Measurements from ENCODE around the gene KY.

The KY gene

GRCh38 chr3:134567605-134568004 is 83.2 kb downstream of the KY start:
- ATAC-seq: no peak

DNA sequence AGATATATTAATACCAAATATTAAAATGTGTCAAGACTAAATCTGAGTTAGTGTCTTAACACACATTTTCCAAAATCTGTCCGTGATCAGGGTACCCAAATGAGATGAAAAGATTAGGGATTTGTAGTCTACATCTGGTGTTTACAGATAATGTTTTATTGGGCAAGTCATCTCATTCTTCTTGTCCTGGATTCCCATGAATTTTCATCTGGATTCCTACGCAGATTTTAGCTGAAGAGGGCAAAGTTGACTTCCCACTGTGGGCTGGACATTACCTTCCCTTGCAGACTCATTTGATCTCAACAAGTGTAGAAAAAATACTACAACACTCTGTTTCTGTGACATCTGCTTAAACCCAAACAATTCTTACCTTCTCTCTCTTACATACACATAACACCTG is 85.8 kb downstream of the KY start:
- ATAC-seq: no peak
- no peak for TF ChIP-seq ZNF8 (CRISPR knock-in tag; IDR thresholded peaks at IDR 0.05)
- TF ChIP-seq, protein P1, sequence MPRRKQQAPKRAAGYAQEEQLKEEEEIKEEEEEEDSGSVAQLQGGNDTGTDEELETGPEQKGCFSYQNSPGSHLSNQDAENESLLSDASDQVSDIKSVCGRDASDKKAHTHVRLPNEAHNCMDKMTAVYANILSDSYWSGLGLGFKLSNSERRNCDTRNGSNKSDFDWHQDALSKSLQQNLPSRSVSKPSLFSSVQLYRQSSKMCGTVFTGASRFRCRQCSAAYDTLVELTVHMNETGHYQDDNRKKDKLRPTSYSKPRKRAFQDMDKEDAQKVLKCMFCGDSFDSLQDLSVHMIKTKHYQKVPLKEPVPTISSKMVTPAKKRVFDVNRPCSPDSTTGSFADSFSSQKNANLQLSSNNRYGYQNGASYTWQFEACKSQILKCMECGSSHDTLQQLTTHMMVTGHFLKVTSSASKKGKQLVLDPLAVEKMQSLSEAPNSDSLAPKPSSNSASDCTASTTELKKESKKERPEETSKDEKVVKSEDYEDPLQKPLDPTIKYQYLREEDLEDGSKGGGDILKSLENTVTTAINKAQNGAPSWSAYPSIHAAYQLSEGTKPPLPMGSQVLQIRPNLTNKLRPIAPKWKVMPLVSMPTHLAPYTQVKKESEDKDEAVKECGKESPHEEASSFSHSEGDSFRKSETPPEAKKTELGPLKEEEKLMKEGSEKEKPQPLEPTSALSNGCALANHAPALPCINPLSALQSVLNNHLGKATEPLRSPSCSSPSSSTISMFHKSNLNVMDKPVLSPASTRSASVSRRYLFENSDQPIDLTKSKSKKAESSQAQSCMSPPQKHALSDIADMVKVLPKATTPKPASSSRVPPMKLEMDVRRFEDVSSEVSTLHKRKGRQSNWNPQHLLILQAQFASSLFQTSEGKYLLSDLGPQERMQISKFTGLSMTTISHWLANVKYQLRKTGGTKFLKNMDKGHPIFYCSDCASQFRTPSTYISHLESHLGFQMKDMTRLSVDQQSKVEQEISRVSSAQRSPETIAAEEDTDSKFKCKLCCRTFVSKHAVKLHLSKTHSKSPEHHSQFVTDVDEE (CRISPR knock-in tag; IDR thresholded peaks at IDR 0.05): no peak
- no peak for TF ChIP-seq GLIS3 (CRISPR knock-in tag; IDR thresholded peaks at IDR 0.05)
- TF ChIP-seq ZNF565 (CRISPR knock-in tag; conservative IDR thresholded peaks at IDR 0.05; ENCODE audit: low read depth): no peak
- TF ChIP-seq ISL1 (CRISPR knock-in tag; IDR thresholded peaks at IDR 0.05): no peak
- TF ChIP-seq ZFP30 (CRISPR knock-in tag; IDR thresholded peaks at IDR 0.05): no peak
- no peak for TF ChIP-seq ESRRG (CRISPR knock-in tag; IDR thresholded peaks at IDR 0.05)
- no peak for TF ChIP-seq ZFP3 (CRISPR knock-in tag; IDR thresholded peaks at IDR 0.05)
- no peak for TF ChIP-seq SNAI2 (CRISPR knock-in tag; IDR thresholded peaks at IDR 0.05)
- TF ChIP-seq ZNF70 (CRISPR knock-in tag; IDR thresholded peaks at IDR 0.05): no peak
- TF ChIP-seq TOX (CRISPR knock-in tag; IDR thresholded peaks at IDR 0.05; ENCODE audit: borderline replicate concordance): no peak
- TF ChIP-seq BACH2 (CRISPR knock-in tag; IDR thresholded peaks at IDR 0.05; ENCODE audit: borderline replicate concordance): no peak

More at GRCh38 chr3:134567605-134568004, 83.2 kb downstream of the KY start:
- TF ChIP-seq, protein P1 (CRISPR knock-in tag; IDR thresholded peaks at IDR 0.05): no peak
- TF ChIP-seq ZFP30 (CRISPR knock-in tag; IDR thresholded peaks at IDR 0.05) (no peak), PPARA (CRISPR knock-in tag; IDR thresholded peaks at IDR 0.05; ENCODE audit: borderline replicate concordance) (no peak), RARB (CRISPR knock-in tag; IDR thresholded peaks at IDR 0.05) (no peak), ZC3H10 (CRISPR knock-in tag; IDR thresholded peaks at IDR 0.05) (no peak), ZNF70 (CRISPR knock-in tag; IDR thresholded peaks at IDR 0.05) (no peak), ARNTL (CRISPR knock-in tag; IDR thresholded peaks at IDR 0.05; ENCODE audit: borderline replicate concordance, low read depth) (no peak), CREB5 (CRISPR knock-in tag; IDR thresholded peaks at IDR 0.05; ENCODE audit: low read depth) (no peak), TOX (CRISPR knock-in tag; IDR thresholded peaks at IDR 0.05; ENCODE audit: borderline replicate concordance) (no peak), POU6F1 (CRISPR knock-in tag; IDR thresholded peaks at IDR 0.05; ENCODE audit: borderline replicate concordance, low read depth) (no peak), ZNF8 (CRISPR knock-in tag; IDR thresholded peaks at IDR 0.05) (no peak)
- TF ChIP-seq, protein P2, sequence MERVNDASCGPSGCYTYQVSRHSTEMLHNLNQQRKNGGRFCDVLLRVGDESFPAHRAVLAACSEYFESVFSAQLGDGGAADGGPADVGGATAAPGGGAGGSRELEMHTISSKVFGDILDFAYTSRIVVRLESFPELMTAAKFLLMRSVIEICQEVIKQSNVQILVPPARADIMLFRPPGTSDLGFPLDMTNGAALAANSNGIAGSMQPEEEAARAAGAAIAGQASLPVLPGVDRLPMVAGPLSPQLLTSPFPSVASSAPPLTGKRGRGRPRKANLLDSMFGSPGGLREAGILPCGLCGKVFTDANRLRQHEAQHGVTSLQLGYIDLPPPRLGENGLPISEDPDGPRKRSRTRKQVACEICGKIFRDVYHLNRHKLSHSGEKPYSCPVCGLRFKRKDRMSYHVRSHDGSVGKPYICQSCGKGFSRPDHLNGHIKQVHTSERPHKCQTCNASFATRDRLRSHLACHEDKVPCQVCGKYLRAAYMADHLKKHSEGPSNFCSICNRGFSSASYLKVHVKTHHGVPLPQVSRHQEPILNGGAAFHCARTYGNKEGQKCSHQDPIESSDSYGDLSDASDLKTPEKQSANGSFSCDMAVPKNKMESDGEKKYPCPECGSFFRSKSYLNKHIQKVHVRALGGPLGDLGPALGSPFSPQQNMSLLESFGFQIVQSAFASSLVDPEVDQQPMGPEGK (CRISPR knock-in tag; IDR thresholded peaks at IDR 0.05; ENCODE audit: borderline replicate concordance): no peak

GRCh38 chr3:134563601-134564000 is 87.2 kb downstream of the KY start:
- no peak for TF ChIP-seq POU6F1 (CRISPR knock-in tag; IDR thresholded peaks at IDR 0.05; ENCODE audit: borderline replicate concordance, low read depth)
- no peak for TF ChIP-seq TCF4 (CRISPR knock-in tag; IDR thresholded peaks at IDR 0.05; ENCODE audit: borderline replicate concordance)
- TF ChIP-seq ZFP30 (CRISPR knock-in tag; IDR thresholded peaks at IDR 0.05): no peak
- no peak for TF ChIP-seq ISL1 (CRISPR knock-in tag; IDR thresholded peaks at IDR 0.05)
- TF ChIP-seq ZFP3 (CRISPR knock-in tag; IDR thresholded peaks at IDR 0.05): no peak
- TF ChIP-seq, protein P2 (CRISPR knock-in tag; IDR thresholded peaks at IDR 0.05; ENCODE audit: borderline replicate concordance): no peak
- TF ChIP-seq SNAI2 (CRISPR knock-in tag; IDR thresholded peaks at IDR 0.05): no peak
- no peak for TF ChIP-seq GLIS3 (CRISPR knock-in tag; IDR thresholded peaks at IDR 0.05)
- TF ChIP-seq OSR1 (CRISPR knock-in tag; IDR thresholded peaks at IDR 0.05): no peak
- no peak for TF ChIP-seq ZNF8 (CRISPR knock-in tag; IDR thresholded peaks at IDR 0.05)
- TF ChIP-seq ZNF70 (CRISPR knock-in tag; IDR thresholded peaks at IDR 0.05): no peak
- TF ChIP-seq PPARA (CRISPR knock-in tag; IDR thresholded peaks at IDR 0.05; ENCODE audit: borderline replicate concordance): no peak
- TF ChIP-seq TOX (CRISPR knock-in tag; IDR thresholded peaks at IDR 0.05; ENCODE audit: borderline replicate concordance): no peak
- no peak for ATAC-seq

All from SK-N-SH treated with all-trans-retinoic acid at 6 μM for 48 hours (cell line).